Trophoblast cell (in vitro differentiated cells and primary cell): Measurements from ENCODE around the gene MOB3A.

Source experiments
- DNase-seq, 2 donors: peaks; one replicate each; pipeline ENCODE4 v3.0.0-alpha.2; 2016
- H2AFZ ChIP-seq: 2 replicates; pipeline ENCODE4 v1.6.1; 2013; ENCODE audit warnings: low read length, moderate library complexity, mild to moderate bottlenecking; ENCODE audit not compliant: insufficient read depth, poor library complexity
- H2AK5ac ChIP-seq: 2 replicates; pipeline ENCODE4 v1.6.1; 2013; ENCODE audit warnings: mild to moderate bottlenecking, low read length
- H2BK120ac ChIP-seq: 2 replicates; pipeline ENCODE4 v1.6.1; 2013; ENCODE audit warnings: low read length, mild to moderate bottlenecking, moderate library complexity; ENCODE audit not compliant: insufficient read depth, poor library complexity
- H2BK12ac ChIP-seq: 2 replicates; pipeline ENCODE4 v1.6.1; 2013; ENCODE audit warnings: mild to moderate bottlenecking, low read length, moderate library complexity
- H2BK5ac ChIP-seq: 2 replicates; pipeline ENCODE4 v1.6.1; 2013; ENCODE audit warnings: low read length, low read depth, moderate library complexity, mild to moderate bottlenecking; ENCODE audit not compliant: poor library complexity
- H3K14ac ChIP-seq: 2 replicates; pipeline ENCODE4 v1.6.1; 2013; ENCODE audit warnings: mild to moderate bottlenecking, low read length
- H3K18ac ChIP-seq: 2 replicates; pipeline ENCODE4 v1.6.1; 2013; ENCODE audit warnings: mild to moderate bottlenecking, low read length
- H3K23ac ChIP-seq: 2 replicates; pipeline ENCODE4 v1.6.1; 2013; ENCODE audit warnings: low read length
- H3K27ac ChIP-seq: 2 replicates; pipeline ENCODE4 v1.5.1; 2013; ENCODE audit warnings: low read depth, mild to moderate bottlenecking, inconsistent platforms, low read length, moderate library complexity
- H3K27me3 ChIP-seq: 2 replicates; pipeline ENCODE4 v1.6.1; 2013; ENCODE audit warnings: inconsistent platforms, mild to moderate bottlenecking, low read length, moderate library complexity; ENCODE audit not compliant: insufficient read depth
- H3K36me3 ChIP-seq, 2 experiments: 1 replicate in 1 of 2; 2 replicates in 1 of 2; pipeline ENCODE4 v1.6.1; 2013; ENCODE audit warnings: low read length in 2 of 2, mild to moderate bottlenecking in 2 of 2, moderate library complexity in 1 of 2; ENCODE audit not compliant: insufficient read depth in 2 of 2, control insufficient read depth in 1 of 2
- H3K4ac ChIP-seq: 2 replicates; pipeline ENCODE4 v1.6.1; 2013; ENCODE audit warnings: low read depth, mild to moderate bottlenecking, low read length, moderate library complexity
- H3K4me1 ChIP-seq, 2 experiments: 1 replicate in 1 of 2; 2 replicates in 1 of 2; pipeline ENCODE4 v1.6.1; 2013; ENCODE audit warnings: low read length in 2 of 2, mild to moderate bottlenecking in 2 of 2, moderate library complexity in 1 of 2; ENCODE audit not compliant: insufficient read depth in 2 of 2, control insufficient read depth in 1 of 2
- H3K4me2 ChIP-seq: 2 replicates; pipeline ENCODE4 v1.6.1; 2013; ENCODE audit warnings: inconsistent platforms, mild to moderate bottlenecking, low read length, moderate library complexity
- H3K4me3 ChIP-seq: 2 replicates; pipeline ENCODE4 v1.5.1; 2013; ENCODE audit warnings: mild to moderate bottlenecking, low read depth, low read length, inconsistent platforms
- H3K79me1 ChIP-seq: one replicate; pipeline ENCODE4 v1.6.1; 2013; ENCODE audit warnings: low read length
- H3K79me2 ChIP-seq: 2 replicates; pipeline ENCODE4 v1.6.1; 2013; ENCODE audit warnings: low read length, mild to moderate bottlenecking; ENCODE audit not compliant: control insufficient read depth, insufficient read depth, poor library complexity
- H3K9ac ChIP-seq: 2 replicates; pipeline ENCODE4 v1.6.1; 2013; ENCODE audit warnings: mild to moderate bottlenecking, low read length
- H3K9me3 ChIP-seq: 2 replicates; pipeline ENCODE4 v1.6.1; 2013; ENCODE audit warnings: low read depth, mild to moderate bottlenecking, control low read depth, inconsistent platforms, low read length; ENCODE audit not compliant: insufficient read depth
- H4K12ac ChIP-seq: 2 replicates; pipeline ENCODE4 v1.6.1; 2013; ENCODE audit warnings: low read depth, mild to moderate bottlenecking, low read length, moderate library complexity
- H4K8ac ChIP-seq: 2 replicates; pipeline ENCODE4 v1.6.1; 2013; ENCODE audit warnings: low read depth, mild to moderate bottlenecking, low read length, moderate library complexity
- H4K91ac ChIP-seq: one replicate; pipeline ENCODE4 v1.6.1; 2013; ENCODE audit warnings: low read depth, mild to moderate bottlenecking, low read length, moderate library complexity
- WGBS: extraction: QIAGEN DNeasy Blood & Tissue Kit; methylation state at CpG from one replicate; pipeline ENCODE4 v1.1.7; 2013; ENCODE audit warnings: missing lambda C conversion rate; ENCODE audit not compliant: insufficient read length, insufficient coverage; ENCODE audit errors: extremely low coverage; 5-methylcytosine and 5-hydroxymethylcytosine counted together

The MOB3A gene

GRCh38 chr19:2100719-2101061, 4.6 kb upstream of the MOB3A start:
- Histone ChIP-seq H4K12ac (no peak overlapping the region), H3K36me3 (peaks cover 56 to 57% of the 10 kb centered on the region in 2 experiments), H3K79me2 (peaks cover 2% of the 10 kb centered on the region), H3K9me3 (peaks cover 7% of the 10 kb centered on the region), H3K9ac (no peak overlapping the region), H2BK120ac (no peak overlapping the region), H3K4ac (no peak overlapping the region), H2BK5ac (no peak overlapping the region), H4K8ac (no peak overlapping the region), H3K27me3 (no peaks in the 10 kb centered on the region), H3K18ac (no peak overlapping the region), H3K27ac (no peak overlapping the region), H3K4me1 (peaks cover 2 to 4% of the 10 kb centered on the region in 2 experiments), H3K23ac (no peak overlapping the region), H3K14ac (no peak overlapping the region), H3K4me3 (no peak overlapping the region), H2AK5ac (no peak overlapping the region), H3K4me2 (no peak overlapping the region), H2BK12ac (no peak overlapping the region), H4K91ac (no peak overlapping the region), H2AFZ (no peak overlapping the region), H3K79me1 (peaks cover 7% of the 10 kb centered on the region)
- no peak for DNase-seq
- no CpG with 5 or more reads among the region's 11 CpGs for whole genome bisulfite sequencing

- H3K4ac ChIP-seq, result no peak overlapping the region
- no peak overlapping the region for H2AK5ac ChIP-seq
- H3K9ac ChIP-seq, result no peak overlapping the region
- no peak overlapping the region for H3K4me2 ChIP-seq
- no peak overlapping the region for H4K12ac ChIP-seq
- no peak overlapping the region for H3K27ac ChIP-seq
- H3K4me1 ChIP-seq, result peaks cover 7 to 8% of the 10 kb centered on the region in 2 experiments
- peaks cover 52% of the 10 kb centered on the region in 2 experiments for H3K36me3 ChIP-seq
- H3K14ac ChIP-seq, result no peak overlapping the region
- H3K18ac ChIP-seq, result no peak overlapping the region
- H2BK12ac ChIP-seq, result no peak overlapping the region
- H4K91ac ChIP-seq, result no peak overlapping the region
- H2AFZ ChIP-seq, result no peak overlapping the region
- peaks cover 5% of the 10 kb centered on the region for H3K9me3 ChIP-seq
- DNase-seq, result no peak
- no peak overlapping the region for H3K4me3 ChIP-seq
- peaks cover 5% of the 10 kb centered on the region for H3K79me2 ChIP-seq
- no peak overlapping the region for H4K8ac ChIP-seq
- no peak overlapping the region for H2BK5ac ChIP-seq
- WGBS, result no CpG with 5 or more reads among the region's 39 CpGs
- H3K23ac ChIP-seq, result no peak overlapping the region
- no peaks in the 10 kb centered on the region for H3K27me3 ChIP-seq
- H3K79me1 ChIP-seq, result peaks cover 7% of the 10 kb centered on the region
- no peak overlapping the region for H2BK120ac ChIP-seq
Measured at GRCh38 chr19:2099937-2100718, 4.0 kb upstream of the MOB3A start.

- no peak overlapping the region for H2AFZ ChIP-seq
Measured at GRCh38 chr19:2099054-2099501, 3.0 kb upstream of the MOB3A start.

GRCh38 chr19:2097886-2098327, 1.8 kb upstream of the MOB3A start:
- peaks cover 5% of the 10 kb centered on the region for H3K79me2 ChIP-seq
- no peak overlapping the region for H2BK12ac ChIP-seq
- H3K4me3 ChIP-seq, result no peak overlapping the region
- no peak for DNase-seq
- H3K9ac ChIP-seq, result no peak overlapping the region
- no peak overlapping the region for H3K18ac ChIP-seq
- no peak overlapping the region for H4K12ac ChIP-seq
- H3K23ac ChIP-seq, result no peak overlapping the region
- no peak overlapping the region for H2BK5ac ChIP-seq
- peaks cover 15 to 20% of the 10 kb centered on the region in 2 experiments for H3K4me1 ChIP-seq
- H3K27me3 ChIP-seq, result no peaks in the 10 kb centered on the region
- H3K27ac ChIP-seq, result no peak overlapping the region
- H3K79me1 ChIP-seq, result peaks cover 8% of the 10 kb centered on the region
- peaks cover 33 to 34% of the 10 kb centered on the region in 2 experiments for H3K36me3 ChIP-seq
- H2AK5ac ChIP-seq, result no peak overlapping the region
- H2AFZ ChIP-seq, result no peak overlapping the region
- H3K14ac ChIP-seq, result no peak overlapping the region
- no peak overlapping the region for H4K8ac ChIP-seq
- H3K9me3 ChIP-seq, result peaks cover 2% of the 10 kb centered on the region
- WGBS, result no CpG with 5 or more reads among the region's 23 CpGs
- H2BK120ac ChIP-seq, result no peak overlapping the region
- no peak overlapping the region for H3K4me2 ChIP-seq
- no peak overlapping the region for H4K91ac ChIP-seq
- no peak overlapping the region for H3K4ac ChIP-seq

More at GRCh38 chr19:2099054-2099501, 3.0 kb upstream of the MOB3A start:
- peaks cover 43% of the 10 kb centered on the region in 2 experiments for H3K36me3 ChIP-seq
- H4K8ac ChIP-seq, result no peak overlapping the region
- H2AK5ac ChIP-seq, result no peak overlapping the region
- H3K4me1 ChIP-seq, result peaks cover 13 to 14% of the 10 kb centered on the region in 2 experiments
- no peak overlapping the region for H4K12ac ChIP-seq
- WGBS, result no CpG with 5 or more reads among the region's 16 CpGs
- no peak overlapping the region for H2BK12ac ChIP-seq
- H2BK5ac ChIP-seq, result no peak overlapping the region
- no peak overlapping the region for H2BK120ac ChIP-seq
- H3K79me2 ChIP-seq, result peaks cover 5% of the 10 kb centered on the region
- no peak overlapping the region for H3K18ac ChIP-seq
- H3K9me3 ChIP-seq, result peaks cover 5% of the 10 kb centered on the region
- no peak overlapping the region for H3K14ac ChIP-seq
- H3K4me3 ChIP-seq, result no peak overlapping the region
- no peak overlapping the region for H3K23ac ChIP-seq
- H3K4ac ChIP-seq, result no peak overlapping the region
- no peak overlapping the region for H3K27ac ChIP-seq
- no peak overlapping the region for H3K4me2 ChIP-seq
- DNase-seq, result no peak
- peaks cover 7% of the 10 kb centered on the region for H3K79me1 ChIP-seq
- no peak overlapping the region for H3K9ac ChIP-seq
- no peaks in the 10 kb centered on the region for H3K27me3 ChIP-seq
- no peak overlapping the region for H4K91ac ChIP-seq
